NB4 (cell line): ENCODE data around the gene NFAT5.

Experiments
- DNase-seq: peaks from one replicate; pipeline ENCODE4 v3.0.0; 2010; ENCODE audit warnings: low read depth
- H3K4me3 ChIP-seq: one replicate; pipeline ENCODE4 v1.5.1; 2011; ENCODE audit warnings: mild to moderate bottlenecking, low read depth, low read length, moderate library complexity
- MAX ChIP-seq: IDR thresholded peaks from 2 replicates; pipeline ENCODE4 v1.6.1; 2011; ENCODE audit warnings: low read depth, low read length
- MYC ChIP-seq: IDR thresholded peaks from 2 replicates; pipeline ENCODE4 v1.6.1; 2011; ENCODE audit warnings: low read depth, low read length
- POLR2A ChIP-seq: IDR thresholded peaks from 2 replicates; pipeline ENCODE4 v1.6.1; 2011; ENCODE audit warnings: mild to moderate bottlenecking; ENCODE audit not compliant: insufficient read length; ENCODE audit errors: extremely low read depth
- TF ChIP-seq, protein P1 (sequence below): IDR thresholded peaks from one replicate; pipeline ENCODE4 v1.5.1; 2012; ENCODE audit warnings: low read depth, low read length

Gene NFAT5

DNA sequence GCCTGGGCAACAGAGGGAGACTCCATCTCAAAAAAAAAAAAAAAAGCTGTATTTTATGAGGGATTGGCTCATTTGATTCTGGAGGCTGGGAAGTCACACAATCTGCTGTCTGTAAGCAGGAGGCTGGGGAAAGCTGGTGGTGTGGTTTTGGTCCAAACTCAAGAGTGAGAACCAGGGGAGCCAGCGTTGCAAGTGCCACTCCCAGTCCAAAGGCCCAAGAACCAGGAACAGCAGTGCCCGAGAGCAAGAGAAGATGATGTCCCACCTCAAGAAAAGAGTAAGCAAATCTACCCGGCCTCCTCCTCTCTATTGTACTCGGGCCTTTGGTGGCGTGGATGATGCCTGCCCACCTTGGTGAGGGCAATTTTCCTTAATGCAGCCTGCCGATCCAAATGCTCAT is 166.3 kb downstream of the NFAT5 start:
- H3K4me3 ChIP-seq: no peak overlapping the region
- DNase-seq: no peak
- TF ChIP-seq, protein P1, sequence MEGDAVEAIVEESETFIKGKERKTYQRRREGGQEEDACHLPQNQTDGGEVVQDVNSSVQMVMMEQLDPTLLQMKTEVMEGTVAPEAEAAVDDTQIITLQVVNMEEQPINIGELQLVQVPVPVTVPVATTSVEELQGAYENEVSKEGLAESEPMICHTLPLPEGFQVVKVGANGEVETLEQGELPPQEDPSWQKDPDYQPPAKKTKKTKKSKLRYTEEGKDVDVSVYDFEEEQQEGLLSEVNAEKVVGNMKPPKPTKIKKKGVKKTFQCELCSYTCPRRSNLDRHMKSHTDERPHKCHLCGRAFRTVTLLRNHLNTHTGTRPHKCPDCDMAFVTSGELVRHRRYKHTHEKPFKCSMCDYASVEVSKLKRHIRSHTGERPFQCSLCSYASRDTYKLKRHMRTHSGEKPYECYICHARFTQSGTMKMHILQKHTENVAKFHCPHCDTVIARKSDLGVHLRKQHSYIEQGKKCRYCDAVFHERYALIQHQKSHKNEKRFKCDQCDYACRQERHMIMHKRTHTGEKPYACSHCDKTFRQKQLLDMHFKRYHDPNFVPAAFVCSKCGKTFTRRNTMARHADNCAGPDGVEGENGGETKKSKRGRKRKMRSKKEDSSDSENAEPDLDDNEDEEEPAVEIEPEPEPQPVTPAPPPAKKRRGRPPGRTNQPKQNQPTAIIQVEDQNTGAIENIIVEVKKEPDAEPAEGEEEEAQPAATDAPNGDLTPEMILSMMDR: no peak
- TF ChIP-seq MAX (no peak), POLR2A (no peak), MYC (no peak)

GRCh38 chr16:69741519-69741918 is 175.8 kb downstream of the NFAT5 start:
- DNase-seq: peak; percentile 20
- H3K4me3 ChIP-seq: no peak overlapping the region
- no peak for TF ChIP-seq POLR2A

DNA sequence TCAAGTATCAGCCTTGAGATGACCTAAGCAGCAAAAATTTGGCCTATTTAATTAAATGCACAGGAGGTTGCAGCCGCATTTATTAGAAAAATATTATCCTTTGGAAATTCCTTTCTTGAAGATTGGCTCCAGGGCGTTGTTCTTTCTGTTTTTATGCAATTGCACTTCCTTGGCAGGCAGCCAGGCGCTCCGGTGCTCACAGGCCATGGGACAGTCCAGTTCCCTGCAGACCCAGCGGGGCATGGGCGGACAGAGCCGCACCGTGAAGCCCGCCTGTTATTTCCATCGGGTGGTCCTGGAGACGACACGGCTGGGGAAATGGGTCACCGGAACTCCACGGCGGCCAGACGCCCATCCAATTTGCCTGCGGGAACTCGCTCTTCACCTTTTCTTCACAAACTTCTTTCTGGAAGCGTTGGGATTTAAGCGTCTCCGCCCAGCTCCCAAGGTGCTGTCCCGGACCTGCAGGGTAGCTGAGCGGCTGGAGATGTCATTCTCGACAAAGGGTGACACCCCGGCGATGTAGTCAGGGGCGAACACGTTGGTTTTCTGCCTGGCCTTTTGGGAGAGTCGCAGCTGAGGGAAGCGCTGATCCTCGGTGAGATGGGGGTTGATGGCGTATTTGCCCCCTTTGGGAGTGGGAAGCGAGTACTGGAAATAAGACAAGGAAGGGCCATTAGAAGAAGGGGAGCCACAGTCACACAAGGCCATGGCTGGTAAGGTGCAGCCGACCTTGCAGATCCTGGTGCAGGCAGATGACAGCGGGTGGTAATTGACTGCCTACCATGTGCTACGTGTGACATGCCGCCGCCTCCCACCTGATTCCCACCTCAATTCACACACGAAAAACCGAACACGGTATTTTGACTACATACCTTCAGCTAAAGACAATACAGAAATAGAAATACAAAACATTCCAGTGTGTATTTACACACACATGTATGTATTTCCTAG is 176.5 kb downstream of the NFAT5 start:
- DNase-seq: no peak
- no peak for TF ChIP-seq POLR2A
- TF ChIP-seq MYC: no peak
- no peak overlapping the region for H3K4me3 ChIP-seq

- no peak overlapping the region for H3K4me3 ChIP-seq
- no peak for TF ChIP-seq POLR2A
- TF ChIP-seq, protein P1: no peak
- no peak for TF ChIP-seq MYC
- TF ChIP-seq MAX: no peak
- no peak for DNase-seq
Observed at GRCh38 chr16:69744363-69745231, 178.8 kb downstream of the NFAT5 start.

DNA sequence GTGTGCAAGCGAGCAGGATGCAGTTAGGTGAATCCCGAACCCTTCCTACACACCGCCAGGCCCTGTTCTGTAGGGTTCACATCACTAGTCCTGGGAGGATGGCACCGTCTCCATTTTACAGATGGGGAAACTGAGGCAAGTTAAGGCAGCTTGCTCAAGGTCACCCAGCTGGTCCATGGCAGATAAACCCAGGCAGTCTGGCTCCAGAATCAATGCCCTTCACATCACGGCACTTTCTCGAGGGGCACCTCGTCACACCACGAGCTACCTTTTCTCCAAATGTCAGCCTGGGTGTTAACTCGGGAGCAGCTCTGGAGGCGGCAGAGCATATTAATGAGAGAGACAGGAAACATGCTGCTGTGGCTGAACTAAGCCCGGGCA is 179.5 kb downstream of the NFAT5 start:
- no peak for TF ChIP-seq MAX
- TF ChIP-seq POLR2A: no peak
- TF ChIP-seq, protein P1: no peak
- TF ChIP-seq MYC: no peak
- DNase-seq: no peak
- H3K4me3 ChIP-seq: no peak overlapping the region

GRCh38 chr16:69745959-69746358 is 180.2 kb downstream of the NFAT5 start:
- no peak for DNase-seq
- H3K4me3 ChIP-seq: no peak overlapping the region
- TF ChIP-seq, protein P1: no peak
- TF ChIP-seq MAX (no peak), POLR2A (no peak), MYC (no peak)
